GM12864 (cell line): ENCODE measurements around the gene GNB1L.

Experiments
- DNase-seq: peaks from one replicate; pipeline ENCODE4 v3.0.0-alpha.2; 2011; ENCODE audit warnings: low read depth
- H3K4me3 ChIP-seq: 2 replicates; pipeline ENCODE4 v1.5.1; 2011; ENCODE audit warnings: mild to moderate bottlenecking, low read depth, low read length, control low read depth
- TF ChIP-seq, protein P1 (sequence below): IDR thresholded peaks from 2 replicates; pipeline ENCODE4 v1.5.1; 2011; ENCODE audit warnings: low read depth, mild to moderate bottlenecking, moderate library complexity, low read length, control low read depth, inconsistent platforms; ENCODE audit errors: missing control alignments

GNB1L gene

DNA sequence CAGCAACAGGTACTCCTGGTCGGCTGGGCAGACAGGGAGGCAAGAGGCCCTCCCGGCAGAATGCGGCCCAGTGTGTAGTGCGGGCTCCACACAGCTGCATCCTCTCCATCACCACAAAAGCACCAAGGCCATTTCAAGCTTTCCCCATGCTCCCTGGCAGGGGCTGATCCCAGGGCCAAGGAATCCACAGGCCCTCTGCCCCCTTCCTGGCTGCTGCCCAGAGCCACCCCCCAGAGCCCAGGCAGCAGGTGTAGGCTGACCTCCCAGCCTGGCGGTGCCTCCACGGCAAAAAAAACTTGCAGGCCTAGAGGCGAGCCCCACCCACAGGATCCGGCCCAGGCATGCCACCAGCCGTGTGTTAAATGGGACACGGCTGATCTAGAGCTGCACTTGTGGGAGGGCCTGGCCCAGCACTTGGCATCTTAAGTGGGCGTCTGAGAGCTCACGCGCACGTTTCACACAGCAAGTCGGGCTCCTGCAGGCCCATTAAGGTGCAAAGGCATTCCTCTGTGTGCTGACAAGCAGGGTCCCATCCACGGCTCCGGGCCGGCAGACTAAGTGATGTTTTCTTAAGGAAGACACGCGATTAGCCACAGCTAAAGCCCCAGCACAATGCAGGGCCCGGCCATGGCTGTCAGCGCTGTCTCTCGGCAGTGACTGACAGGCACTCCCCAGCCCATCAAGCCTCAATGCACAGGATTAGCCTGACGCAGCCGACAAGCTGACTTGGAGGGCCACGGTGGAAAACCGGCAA, 19.8 kb upstream of the GNB1L start:
- DNase-seq, result no peak
- H3K4me3 ChIP-seq, result no peak overlapping the region
- TF ChIP-seq, protein P1, sequence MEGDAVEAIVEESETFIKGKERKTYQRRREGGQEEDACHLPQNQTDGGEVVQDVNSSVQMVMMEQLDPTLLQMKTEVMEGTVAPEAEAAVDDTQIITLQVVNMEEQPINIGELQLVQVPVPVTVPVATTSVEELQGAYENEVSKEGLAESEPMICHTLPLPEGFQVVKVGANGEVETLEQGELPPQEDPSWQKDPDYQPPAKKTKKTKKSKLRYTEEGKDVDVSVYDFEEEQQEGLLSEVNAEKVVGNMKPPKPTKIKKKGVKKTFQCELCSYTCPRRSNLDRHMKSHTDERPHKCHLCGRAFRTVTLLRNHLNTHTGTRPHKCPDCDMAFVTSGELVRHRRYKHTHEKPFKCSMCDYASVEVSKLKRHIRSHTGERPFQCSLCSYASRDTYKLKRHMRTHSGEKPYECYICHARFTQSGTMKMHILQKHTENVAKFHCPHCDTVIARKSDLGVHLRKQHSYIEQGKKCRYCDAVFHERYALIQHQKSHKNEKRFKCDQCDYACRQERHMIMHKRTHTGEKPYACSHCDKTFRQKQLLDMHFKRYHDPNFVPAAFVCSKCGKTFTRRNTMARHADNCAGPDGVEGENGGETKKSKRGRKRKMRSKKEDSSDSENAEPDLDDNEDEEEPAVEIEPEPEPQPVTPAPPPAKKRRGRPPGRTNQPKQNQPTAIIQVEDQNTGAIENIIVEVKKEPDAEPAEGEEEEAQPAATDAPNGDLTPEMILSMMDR, result no peak

DNA sequence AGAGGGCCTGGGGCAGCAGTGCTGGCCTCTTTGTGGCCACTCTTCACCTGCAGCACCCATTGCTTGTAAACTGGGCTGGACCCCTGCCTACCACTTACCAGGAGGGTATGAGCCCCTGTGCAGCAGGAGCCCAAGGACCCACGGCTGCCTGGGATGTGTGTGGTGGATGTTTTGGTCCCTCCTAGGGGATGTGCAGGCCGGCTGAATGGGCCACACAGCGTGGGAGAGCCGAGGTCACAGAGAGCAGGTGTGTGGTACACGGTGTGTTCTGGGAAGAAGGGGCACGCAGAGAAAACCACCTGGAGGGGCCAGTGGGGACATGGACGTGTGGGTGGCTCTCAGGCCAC, 19.3 kb upstream of the GNB1L start:
- DNase-seq, result no peak
- H3K4me3 ChIP-seq, result no peak overlapping the region
- TF ChIP-seq, protein P1, result no peak

DNA sequence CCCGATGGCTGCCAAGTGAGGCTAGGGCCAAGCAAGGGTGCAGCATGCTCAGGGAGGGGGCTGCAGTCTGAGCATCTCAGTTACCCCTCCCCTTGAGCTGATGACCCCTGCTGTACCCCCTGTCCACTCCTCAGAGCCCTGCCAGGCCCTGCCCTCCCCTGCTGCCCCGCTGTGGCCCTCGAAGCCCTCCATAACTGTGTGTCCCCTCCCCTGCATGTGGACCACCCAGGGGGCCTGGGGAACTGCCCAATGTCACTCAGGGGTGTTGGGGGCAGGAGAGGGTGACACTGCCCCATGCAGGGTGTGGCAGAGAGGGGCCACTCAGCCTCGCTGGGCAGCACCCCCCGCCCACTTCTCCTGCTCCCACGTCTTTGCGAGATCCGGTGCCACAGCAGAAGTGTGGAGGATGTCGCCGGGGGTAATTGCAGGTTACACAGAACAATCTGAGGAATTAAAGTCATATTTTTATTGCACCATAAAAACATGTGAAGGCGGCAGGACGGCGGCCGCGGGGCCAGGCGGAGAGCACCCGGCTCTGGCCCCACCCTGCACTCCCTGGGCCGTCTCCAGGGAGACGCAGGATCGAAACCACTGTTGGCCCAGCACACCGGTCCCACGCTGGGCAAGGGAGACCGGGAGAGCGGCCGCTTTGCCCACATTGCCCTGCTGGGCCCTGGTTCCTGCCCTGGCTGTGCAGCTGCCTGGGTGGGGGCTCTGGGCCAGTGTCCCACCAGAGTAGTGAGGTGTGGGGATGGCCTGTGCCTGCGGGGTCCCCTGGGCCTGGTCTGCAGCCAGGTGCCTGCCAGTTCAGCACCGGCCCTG, 18.7 kb upstream of the GNB1L start:
- no peak overlapping the region for H3K4me3 ChIP-seq
- TF ChIP-seq, protein P1, result no peak
- DNase-seq, result no peak

DNA sequence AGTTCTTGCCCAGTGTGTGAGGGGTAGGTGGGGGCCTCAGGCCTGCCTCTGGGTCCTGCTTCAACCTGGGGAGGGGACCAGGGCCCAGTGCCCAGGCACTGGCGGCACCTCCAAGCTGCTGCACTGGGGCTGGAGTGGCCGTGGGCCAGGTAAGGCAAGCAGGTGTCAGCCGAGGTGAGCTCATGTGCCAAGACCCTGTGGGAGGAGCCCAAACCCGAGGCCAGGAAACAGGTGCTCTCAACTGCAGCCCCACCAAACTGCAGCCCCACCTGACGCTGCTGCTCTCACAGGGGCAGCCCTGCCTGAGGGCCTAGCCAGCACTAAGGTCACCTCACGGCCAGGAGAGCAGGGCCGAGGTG, 18.1 kb upstream of the GNB1L start:
- H3K4me3 ChIP-seq, result no peak overlapping the region
- DNase-seq, result no peak
- TF ChIP-seq, protein P1, result no peak

DNA sequence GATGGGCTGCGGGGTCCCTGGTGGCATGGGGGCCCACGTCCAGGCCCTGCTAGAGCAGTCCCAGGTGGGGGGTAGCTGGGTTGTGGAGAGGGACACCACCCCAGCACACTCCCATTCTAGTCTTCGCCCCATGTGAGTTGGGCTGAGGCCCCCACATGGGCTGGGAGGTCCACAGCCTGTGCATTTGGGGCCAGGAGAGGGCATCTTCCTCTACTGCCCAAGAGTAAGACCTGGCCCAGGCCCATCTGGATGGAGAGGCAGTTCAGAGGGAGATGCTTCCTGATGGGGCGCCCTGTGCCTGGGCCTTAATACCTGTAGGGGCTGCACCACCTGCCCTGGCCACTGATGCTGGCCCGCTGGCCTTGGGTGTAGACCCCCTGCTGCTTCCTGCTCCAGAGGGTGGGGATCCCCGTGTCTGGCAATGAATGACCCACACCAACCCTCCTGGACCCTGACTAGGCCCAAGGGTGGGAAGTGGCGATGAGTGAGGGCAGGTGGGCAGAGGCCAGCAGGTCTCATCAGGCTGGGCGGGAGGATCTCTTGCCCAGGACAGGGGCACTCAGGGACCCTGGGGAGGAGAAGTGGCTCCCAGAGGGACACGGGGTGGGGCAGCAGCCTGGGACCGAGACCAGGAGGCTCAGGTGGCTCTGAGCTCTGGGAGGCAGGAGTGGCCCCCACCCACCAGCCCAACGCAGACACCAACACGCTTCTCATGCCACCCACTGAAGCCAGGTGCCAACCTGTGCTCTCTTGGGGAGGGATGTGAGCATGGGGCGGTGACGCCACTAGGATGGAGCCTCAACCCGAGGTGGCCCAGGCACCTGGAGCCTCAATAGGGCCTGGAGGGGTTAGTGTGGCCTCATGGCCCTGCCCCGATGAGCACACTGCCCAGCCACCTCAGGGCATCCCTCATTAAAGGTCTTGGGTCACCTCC, 17.4 kb upstream of the GNB1L start:
- no peak for DNase-seq
- TF ChIP-seq, protein P1, result no peak
- no peak overlapping the region for H3K4me3 ChIP-seq

DNA sequence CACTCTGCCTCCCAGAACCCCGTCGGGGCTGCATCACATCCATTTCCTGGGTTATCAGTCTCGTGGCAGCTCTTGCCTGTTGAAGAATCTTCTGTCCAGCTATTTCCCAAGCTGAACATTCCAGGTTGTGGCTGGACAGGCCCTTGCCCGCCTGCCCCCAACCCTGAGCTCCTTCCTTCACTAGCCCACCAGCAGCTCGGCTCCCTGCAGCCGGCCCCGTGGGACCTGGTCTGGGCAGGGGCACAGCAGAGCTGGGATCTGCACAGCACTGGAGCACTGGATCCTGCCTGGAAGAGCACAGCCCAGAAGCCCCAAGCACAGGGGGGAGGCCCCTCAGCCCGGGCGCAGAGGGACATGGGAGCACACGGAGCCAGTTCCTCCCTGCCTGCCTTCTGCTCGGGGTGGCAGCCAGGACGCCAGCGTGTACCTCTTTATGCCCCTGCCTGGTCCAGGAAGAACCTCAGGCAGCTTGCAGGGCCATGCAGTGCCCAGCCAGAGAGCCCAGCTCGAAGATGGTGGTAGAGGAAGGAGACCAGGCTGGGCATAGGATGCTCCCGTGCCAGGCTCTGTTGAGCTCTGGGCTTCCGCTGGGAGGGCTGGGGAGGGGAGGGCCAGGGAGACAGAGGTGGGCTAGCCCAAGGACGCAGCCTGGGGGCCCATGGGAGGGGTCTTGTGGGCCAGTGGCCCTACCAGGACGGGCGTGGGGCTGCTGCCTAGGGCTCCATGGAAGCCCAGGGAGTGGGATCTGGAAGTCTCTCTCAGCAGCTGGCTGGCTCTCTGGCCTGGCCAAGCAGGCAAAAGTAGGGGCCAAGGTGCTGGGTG, 16.6 kb upstream of the GNB1L start:
- TF ChIP-seq, protein P1, result no peak
- H3K4me3 ChIP-seq, result no peak overlapping the region
- no peak for DNase-seq
